Stimulated activated CD4-positive, alpha-beta T cell treated with anti-CD3 and anti-CD28 coated beads, Interleukin-4, amount 100 ng/mL, for 24 hours (primary cell): ENCODE measurements around the gene SLC25A40.
"Not testable (repeated sequence)": the region's sequence is repeated elsewhere in the genome, so short reads cannot be mapped to it uniquely, and the experiment has no call there.

ENCODE experiments used
- DNase-seq: peaks from one replicate; pipeline ENCODE4 v3.0.0-alpha.2; 2020

The SLC25A40 gene

DNA sequence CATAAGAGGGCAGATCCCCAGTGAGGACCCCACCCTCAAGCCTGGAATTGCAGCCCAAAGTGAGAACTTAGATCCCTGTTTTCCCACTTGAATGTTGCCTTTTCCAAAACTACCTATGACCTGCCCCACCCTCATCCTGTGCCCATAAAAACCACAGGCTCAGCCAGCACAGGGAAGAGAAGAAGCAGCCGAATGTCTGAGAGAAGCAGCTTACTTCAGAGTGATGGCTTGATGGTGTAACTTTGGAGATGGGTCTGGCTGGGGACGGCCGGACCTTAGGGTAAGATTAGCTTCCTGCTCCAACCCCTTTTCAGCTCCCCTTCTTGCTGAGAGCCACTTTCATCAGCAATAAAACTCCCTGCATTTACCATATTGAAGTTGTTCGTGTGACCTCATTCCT is 5.7 kb downstream of the SLC25A40 start:
- DNase-seq = no peak

GRCh38 chr7:87866533-87866932 is 9.6 kb downstream of the SLC25A40 start:
- DNase-seq = not testable (repeated sequence)

GRCh38 chr7:87866089-87866488 is 10.1 kb downstream of the SLC25A40 start:
- no peak for DNase-seq

- no peak for DNase-seq
Measured at GRCh38 chr7:87858417-87859100, 17.6 kb downstream of the SLC25A40 start.

DNA sequence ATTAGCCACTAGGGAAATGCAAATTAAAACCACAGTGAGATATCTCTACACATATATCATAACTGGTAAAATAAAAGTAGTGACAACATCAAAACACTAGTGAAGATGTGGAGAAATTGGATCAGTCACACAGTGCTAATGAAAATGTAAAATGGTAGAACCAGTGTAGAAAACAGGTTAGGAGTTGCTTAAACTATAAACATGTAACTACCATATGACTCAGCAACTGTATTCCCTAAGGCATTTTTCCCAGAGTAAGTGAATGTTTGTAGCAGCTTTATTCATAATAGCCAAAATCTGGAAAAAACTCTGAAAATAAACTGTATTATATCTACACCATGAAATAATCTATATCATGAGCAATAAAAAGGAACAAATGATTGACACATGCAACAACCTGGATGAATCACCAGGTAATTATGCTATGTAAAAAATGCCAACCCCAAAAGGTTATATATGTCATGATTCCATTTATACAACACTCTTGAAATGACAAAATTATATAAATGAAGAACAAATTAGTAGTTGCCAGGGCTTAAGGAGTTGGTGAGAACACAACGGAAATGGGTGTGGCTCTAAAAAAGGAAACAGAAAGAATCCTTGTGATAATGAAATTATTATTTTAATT is 22.8 kb downstream of the SLC25A40 start:
- no peak for DNase-seq

- DNase-seq = no peak
Measured at GRCh38 chr7:87852306-87852705, 23.9 kb downstream of the SLC25A40 start.

GRCh38 chr7:87850836-87851593 is 25.1 kb downstream of the SLC25A40 start:
- no peak for DNase-seq

DNA sequence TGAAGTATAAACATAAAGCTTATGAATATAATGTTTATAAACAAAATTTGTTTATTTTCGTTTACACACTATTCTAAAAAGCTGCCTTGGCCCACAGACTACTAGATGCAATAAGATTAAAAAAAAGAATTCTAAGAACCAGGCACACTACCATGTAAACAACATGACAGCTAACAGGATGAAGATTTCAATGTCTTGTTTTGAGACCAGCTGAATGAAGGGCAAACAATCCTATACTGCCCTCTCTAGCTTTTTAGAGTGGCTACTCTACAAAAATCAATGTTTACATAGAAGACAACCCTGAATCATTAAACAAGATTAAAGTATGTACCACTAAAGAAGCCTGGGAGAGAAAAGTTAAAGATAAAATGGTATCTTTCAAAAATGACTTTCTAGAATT is 38.6 kb downstream of the SLC25A40 start:
- no peak for DNase-seq

DNA sequence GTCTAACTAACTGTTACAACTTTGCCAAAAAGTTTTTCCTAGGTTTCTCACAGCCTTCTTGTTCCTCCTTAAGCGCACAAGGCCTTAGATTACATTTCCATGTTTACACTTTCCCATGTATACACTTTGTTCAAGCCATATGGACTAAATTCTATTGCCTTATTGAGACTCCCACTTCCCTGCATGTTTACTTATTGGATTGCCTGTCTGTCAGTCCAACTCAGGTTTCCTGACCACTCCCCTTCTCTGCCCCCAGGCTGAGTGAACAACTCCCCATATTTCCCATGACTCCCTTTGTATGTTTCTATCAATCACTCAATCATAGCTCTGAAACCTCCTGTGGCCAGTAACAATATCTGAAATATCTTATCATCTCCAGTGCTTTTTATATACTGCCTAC is 43.0 kb downstream of the SLC25A40 start:
- DNase-seq = no peak

DNA sequence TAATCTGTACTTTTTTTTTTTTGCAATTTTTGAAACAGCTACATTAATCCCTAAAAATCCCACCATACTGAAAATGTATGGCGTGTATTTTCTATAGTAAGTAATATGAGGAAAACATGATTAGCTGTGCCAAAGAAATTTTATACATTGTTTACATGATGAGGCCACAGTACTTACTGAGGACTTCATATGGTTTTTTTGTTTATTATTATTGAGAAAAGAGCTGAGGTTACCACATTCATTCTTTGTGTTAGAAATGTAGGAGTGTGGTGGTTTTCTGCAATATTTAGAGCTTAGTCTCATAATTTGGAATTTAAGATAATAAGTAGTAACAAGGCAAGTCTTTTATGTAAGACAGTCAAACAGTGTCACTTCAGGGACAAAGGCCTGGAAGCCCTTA is 45.1 kb downstream of the SLC25A40 start:
- no peak for DNase-seq

GRCh38 chr7:87828383-87828782 is 47.8 kb downstream of the SLC25A40 start:
- DNase-seq = not testable (repeated sequence)

- not testable (repeated sequence) for DNase-seq
Measured at GRCh38 chr7:87825369-87825768, 50.8 kb downstream of the SLC25A40 start.

GRCh38 chr7:87822056-87822455 is 54.1 kb downstream of the SLC25A40 start:
- DNase-seq = not testable (repeated sequence)

GRCh38 chr7:87818336-87818735 is 57.8 kb downstream of the SLC25A40 start:
- DNase-seq = no peak

- DNase-seq = no peak
Measured at GRCh38 chr7:87816389-87816788, 59.8 kb downstream of the SLC25A40 start.

GRCh38 chr7:87810726-87811125 is 65.4 kb downstream of the SLC25A40 start:
- DNase-seq = no peak

GRCh38 chr7:87810130-87810529 is 66.0 kb downstream of the SLC25A40 start:
- DNase-seq = no peak

GRCh38 chr7:87806150-87806549 is 70.0 kb downstream of the SLC25A40 start:
- no peak for DNase-seq

- DNase-seq = no peak
Measured at GRCh38 chr7:87797798-87798403, 78.3 kb downstream of the SLC25A40 start.

DNA sequence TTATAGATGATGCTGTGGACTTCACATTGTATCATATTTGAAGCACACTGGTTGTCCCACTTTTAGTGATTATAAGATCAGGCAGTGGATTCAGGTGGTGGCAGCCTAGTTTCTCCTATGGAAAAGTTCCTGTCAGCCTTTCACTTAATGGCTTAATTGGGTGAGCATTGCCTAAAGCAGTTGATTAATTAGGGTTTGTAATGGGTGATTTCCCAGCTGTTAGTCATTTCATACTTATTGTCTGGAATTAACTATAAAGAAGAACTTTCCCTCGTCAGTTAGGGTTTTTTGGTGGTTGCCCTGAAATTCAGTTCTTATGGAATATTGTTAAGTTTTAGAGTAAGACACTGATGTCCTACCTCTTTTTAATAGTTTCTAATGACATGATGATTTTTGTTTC is 78.8 kb downstream of the SLC25A40 start:
- no peak for DNase-seq

GRCh38 chr7:87785368-87785995 is 90.7 kb downstream of the SLC25A40 start:
- no peak for DNase-seq

GRCh38 chr7:87784424-87784823 is 91.7 kb downstream of the SLC25A40 start:
- no peak for DNase-seq
